Neuron (in vitro differentiated cells): ENCODE results near the gene NCAM1.

Source experiments
- H2AFZ ChIP-seq: one replicate; pipeline ENCODE4 v1.6.1; 2013; ENCODE audit warnings: low read depth, mild to moderate bottlenecking, inconsistent platforms, low read length, moderate library complexity
- H3K27me3 ChIP-seq: one replicate; pipeline ENCODE4 v1.6.1; 2013; ENCODE audit warnings: low read length; ENCODE audit not compliant: insufficient read depth
- H3K36me3 ChIP-seq: one replicate; pipeline ENCODE4 v1.6.1; 2013; ENCODE audit warnings: low read length; ENCODE audit not compliant: insufficient read depth
- H3K4me1 ChIP-seq: one replicate; pipeline ENCODE4 v1.6.1; 2013; ENCODE audit warnings: low read length; ENCODE audit not compliant: insufficient read depth
- H3K4me3 ChIP-seq: 2 replicates; pipeline ENCODE4 v1.5.1; 2013; ENCODE audit warnings: mild to moderate bottlenecking, low read length, moderate library complexity
- H3K9me3 ChIP-seq: one replicate; pipeline ENCODE4 v1.6.1; 2013; ENCODE audit warnings: low read length

Gene NCAM1

DNA sequence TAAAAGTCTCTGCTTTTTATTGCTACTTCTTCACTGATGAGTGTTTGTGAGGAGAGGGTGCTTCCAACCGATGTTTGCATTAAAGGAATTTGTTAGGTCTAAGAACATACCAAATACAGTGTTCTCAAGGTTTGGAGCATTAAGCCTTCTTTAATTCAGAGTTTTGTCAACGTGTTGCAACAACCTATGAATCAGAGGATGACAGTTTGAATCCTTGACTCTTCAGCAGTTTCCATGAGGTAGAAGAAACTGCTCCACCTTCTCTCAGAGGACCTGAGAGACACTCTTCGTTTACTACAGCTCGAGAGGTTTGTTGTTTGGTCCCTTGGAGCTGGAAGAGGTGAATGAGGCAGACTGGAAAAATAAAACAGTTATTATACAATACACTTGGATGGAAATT, 55.7 kb downstream of the NCAM1 start:
- no peak overlapping the region for H3K4me3 ChIP-seq
- no peaks in the 10 kb centered on the region for H3K9me3 ChIP-seq
- H3K4me1 ChIP-seq: no peaks in the 10 kb centered on the region
- H2AFZ ChIP-seq: no peak overlapping the region
- H3K27me3 ChIP-seq: no peaks in the 10 kb centered on the region
- H3K36me3 ChIP-seq: no peaks in the 10 kb centered on the region

DNA sequence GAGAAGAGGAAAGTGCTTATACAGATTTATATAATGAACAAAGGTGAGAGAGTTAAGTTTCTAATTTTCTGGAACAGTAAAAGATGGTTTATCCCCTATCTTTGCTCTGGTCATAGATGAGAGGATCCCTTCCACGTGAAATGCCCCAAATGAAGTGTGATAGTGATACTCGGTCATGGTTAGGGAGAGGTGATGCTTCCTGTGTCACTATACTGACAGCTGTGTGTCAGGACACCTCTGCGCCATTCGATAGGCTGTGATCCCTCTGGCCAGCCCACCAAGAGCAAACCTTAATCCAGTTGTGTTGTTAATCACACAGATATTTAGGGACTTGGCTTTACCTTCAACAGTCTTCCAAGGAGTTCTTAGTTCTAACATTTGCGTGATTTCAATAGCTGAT, 57.7 kb downstream of the NCAM1 start:
- Histone ChIP-seq H3K4me1 (no peaks in the 10 kb centered on the region), H3K4me3 (no peak overlapping the region)

DNA sequence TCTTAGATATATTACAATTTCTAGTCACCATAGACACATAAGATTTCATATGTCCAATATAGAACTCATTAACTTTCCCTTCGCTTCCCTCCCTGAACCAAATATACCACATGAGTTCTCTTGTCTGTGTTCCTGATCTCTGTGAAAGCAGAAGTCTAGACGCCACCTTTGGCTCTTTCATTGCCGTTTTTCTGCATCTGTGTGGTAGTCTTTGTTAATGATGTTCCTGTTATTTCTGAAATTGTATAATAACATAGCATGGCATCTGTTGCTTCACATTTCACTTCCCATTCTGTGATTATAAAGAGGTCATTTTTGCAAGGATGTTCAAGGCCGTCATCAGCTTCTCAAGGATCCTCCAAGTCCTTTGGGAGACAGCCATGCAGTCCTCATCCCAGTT, 58.5 kb downstream of the NCAM1 start:
- H3K27me3 ChIP-seq: no peaks in the 10 kb centered on the region
- no peaks in the 10 kb centered on the region for H3K9me3 ChIP-seq
- H3K4me1 ChIP-seq: no peaks in the 10 kb centered on the region
- no peaks in the 10 kb centered on the region for H3K36me3 ChIP-seq
- H2AFZ ChIP-seq: no peak overlapping the region
- no peak overlapping the region for H3K4me3 ChIP-seq

More for the DNA sequence above, 57.7 kb downstream of the NCAM1 start:
- Histone ChIP-seq H3K27me3 (no peaks in the 10 kb centered on the region), H3K36me3 (no peaks in the 10 kb centered on the region), H2AFZ (no peak overlapping the region), H3K9me3 (no peaks in the 10 kb centered on the region)

DNA sequence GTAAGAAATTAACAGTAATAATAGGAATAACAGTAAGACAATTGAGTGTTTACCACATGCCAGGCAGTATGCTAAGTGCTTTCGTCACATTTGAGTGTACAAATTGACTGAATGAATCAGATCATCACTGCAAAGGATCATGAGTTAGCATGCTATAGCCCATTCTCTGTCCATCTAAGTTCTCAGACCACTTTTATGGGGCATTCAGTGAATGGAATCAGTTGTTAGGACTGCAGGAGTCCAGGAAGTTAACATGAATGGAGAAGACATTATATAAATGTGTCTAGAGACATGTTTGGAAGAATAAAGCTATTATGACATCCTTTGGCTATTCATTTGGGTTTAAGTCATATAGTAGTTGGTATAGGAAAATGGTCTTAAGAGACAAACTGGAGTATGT, 59.9 kb downstream of the NCAM1 start:
- Histone ChIP-seq H2AFZ (no peak overlapping the region), H3K4me3 (no peak overlapping the region), H3K27me3 (no peaks in the 10 kb centered on the region), H3K9me3 (no peaks in the 10 kb centered on the region), H3K36me3 (no peaks in the 10 kb centered on the region), H3K4me1 (no peaks in the 10 kb centered on the region)

DNA sequence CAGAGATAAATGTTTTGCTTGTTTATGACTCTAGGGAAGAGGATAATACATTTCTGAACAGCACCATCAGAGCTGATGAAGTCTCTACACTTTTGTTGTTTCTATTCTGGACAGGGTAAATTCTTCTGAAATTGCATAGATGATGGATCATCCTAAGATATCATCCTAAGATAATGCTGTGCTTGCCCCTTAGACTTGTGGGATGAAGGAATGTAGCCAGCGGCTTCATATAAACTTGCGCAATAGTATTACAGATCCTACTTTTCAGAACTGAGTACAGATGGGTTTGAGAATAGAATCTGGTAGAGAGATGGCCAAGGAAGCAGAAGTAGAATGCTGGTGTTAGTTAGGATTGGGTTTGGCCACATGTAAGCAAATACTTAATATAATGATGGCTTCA, 61.0 kb downstream of the NCAM1 start:
- H2AFZ ChIP-seq: no peak overlapping the region
- no peaks in the 10 kb centered on the region for H3K4me1 ChIP-seq
- no peaks in the 10 kb centered on the region for H3K9me3 ChIP-seq
- no peaks in the 10 kb centered on the region for H3K36me3 ChIP-seq
- H3K4me3 ChIP-seq: no peak overlapping the region
- H3K27me3 ChIP-seq: no peaks in the 10 kb centered on the region

DNA sequence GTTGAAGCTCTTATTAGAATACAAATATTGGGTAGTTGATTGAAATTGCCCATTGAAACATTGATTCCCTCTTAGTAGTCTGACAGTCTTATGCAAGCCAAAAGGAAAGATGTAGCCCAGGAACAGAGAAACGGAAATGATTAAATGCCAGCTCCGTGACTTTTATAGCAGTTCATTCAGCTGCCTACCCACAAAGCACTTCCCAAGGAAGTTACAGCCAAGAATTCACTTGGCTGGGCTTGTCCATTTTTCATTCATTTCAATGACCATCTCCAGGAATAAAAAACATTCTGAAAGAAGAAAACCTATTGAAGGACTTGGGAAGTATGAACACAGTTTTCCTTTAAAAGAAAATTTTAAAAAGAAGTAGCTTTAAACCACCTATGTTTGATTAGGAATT, 62.0 kb downstream of the NCAM1 start:
- Histone ChIP-seq H3K27me3 (no peaks in the 10 kb centered on the region), H3K36me3 (no peaks in the 10 kb centered on the region), H2AFZ (no peak overlapping the region), H3K4me3 (no peak overlapping the region), H3K4me1 (no peaks in the 10 kb centered on the region), H3K9me3 (no peaks in the 10 kb centered on the region)

DNA sequence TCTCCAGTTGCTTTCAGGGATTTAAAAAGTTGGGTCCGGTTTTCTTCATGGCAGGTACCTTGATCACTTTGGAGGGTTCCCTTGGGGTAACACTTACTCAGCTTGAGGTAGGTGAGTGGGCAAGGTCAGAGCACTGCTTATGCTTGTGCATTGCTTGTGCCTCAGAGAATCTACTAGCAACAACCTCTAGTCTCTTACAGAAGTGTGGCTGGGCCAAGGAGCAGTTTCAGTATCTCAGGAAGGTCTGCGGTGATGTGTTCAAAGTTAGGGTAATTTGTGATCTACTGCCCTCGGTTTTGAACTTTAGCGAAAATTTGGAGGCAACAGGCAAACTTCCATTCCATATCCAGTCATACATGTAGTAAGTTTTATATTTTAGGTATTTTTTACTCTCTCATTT, 62.8 kb downstream of the NCAM1 start:
- Histone ChIP-seq H3K27me3 (no peaks in the 10 kb centered on the region), H2AFZ (no peak overlapping the region), H3K4me1 (no peaks in the 10 kb centered on the region), H3K4me3 (no peak overlapping the region), H3K9me3 (no peaks in the 10 kb centered on the region), H3K36me3 (no peaks in the 10 kb centered on the region)

DNA sequence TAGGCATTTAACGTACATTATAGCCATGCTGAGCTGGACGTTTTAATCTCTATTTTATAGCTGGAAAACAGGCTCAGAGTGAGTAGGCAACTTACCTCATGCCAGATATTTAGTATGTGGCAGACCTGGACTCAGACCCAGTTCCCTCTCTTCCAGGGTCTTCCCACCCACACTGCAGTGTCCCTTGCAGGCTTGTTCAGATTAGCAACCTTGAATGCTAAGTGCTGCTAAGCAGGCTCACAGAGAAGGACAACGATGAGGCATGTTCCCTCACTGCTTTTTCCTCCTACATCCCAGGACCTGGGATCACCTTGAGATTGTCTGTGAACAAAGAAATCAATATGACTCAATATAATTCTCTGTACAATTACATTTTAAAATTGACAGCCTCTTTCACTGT, 65.6 kb downstream of the NCAM1 start:
- H3K9me3 ChIP-seq: no peaks in the 10 kb centered on the region
- H2AFZ ChIP-seq: no peak overlapping the region
- H3K36me3 ChIP-seq: no peaks in the 10 kb centered on the region
- no peak overlapping the region for H3K4me3 ChIP-seq
- no peaks in the 10 kb centered on the region for H3K27me3 ChIP-seq
- H3K4me1 ChIP-seq: no peaks in the 10 kb centered on the region

DNA sequence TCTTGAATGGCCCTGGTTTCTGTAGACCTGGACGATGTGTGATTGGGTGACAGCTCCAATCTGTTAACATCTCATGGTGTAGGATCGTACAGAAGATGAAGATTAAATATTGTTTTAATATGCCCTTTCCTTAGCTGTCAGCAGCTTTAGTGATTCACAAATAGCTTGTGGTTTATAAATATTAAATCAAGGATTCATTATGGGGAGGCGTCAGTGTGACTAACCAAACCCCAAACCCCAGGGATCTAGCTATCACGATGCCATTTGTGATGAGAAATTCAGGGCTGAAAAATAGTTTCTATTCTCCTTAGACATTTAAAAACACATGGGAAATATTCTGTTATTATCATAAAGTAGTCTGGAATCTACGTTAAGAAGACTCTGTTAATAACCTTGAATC, 73.4 kb downstream of the NCAM1 start:
- Histone ChIP-seq H3K4me3 (no peak overlapping the region), H3K27me3 (no peaks in the 10 kb centered on the region), H3K36me3 (no peaks in the 10 kb centered on the region)

DNA sequence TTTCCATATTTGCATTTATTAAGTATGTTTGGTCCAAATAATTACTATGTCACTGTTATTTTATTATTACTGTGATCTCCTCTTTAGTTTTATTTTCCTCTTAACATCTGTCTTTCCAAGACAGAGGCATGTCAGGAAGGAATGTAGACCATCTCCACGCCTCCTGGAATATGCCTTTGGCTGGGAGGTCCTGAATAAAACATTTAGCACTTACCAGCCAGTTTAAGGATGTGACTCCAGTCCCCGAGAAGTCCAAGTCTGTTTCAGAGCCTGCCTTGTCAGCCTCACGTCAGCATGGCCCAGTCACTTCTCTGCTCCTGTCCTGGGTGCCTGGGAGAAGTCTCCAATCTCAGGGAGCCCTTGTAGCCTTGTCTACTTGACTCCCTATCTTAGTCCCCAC, 74.5 kb downstream of the NCAM1 start:
- no peaks in the 10 kb centered on the region for H3K4me1 ChIP-seq
- H3K4me3 ChIP-seq: no peak overlapping the region
- H3K9me3 ChIP-seq: no peaks in the 10 kb centered on the region
- H3K27me3 ChIP-seq: no peaks in the 10 kb centered on the region
- H2AFZ ChIP-seq: no peak overlapping the region
- no peaks in the 10 kb centered on the region for H3K36me3 ChIP-seq

More for the DNA sequence above, 73.4 kb downstream of the NCAM1 start:
- no peak overlapping the region for H2AFZ ChIP-seq
- H3K9me3 ChIP-seq: no peaks in the 10 kb centered on the region
- H3K4me1 ChIP-seq: no peaks in the 10 kb centered on the region

DNA sequence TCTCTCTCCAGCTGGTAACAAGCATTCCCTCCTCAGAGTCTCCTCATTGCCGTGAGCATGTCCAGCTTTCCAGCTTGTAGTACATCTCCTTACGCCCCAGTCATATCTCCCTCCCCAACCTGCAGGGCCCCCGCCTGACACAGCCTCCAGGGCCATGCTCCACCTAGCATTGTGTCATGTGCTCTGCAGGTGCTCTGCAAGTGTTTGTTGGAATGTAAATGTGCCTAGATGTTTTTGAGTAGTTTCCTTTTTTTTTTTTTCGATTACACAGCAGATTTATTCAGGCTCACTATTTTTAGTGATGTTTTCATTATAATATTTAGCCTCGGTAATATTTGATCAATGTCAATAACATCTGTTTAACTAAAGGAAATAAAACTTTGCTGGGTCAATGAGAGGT, 82.5 kb downstream of the NCAM1 start:
- Histone ChIP-seq H3K9me3 (no peaks in the 10 kb centered on the region), H3K27me3 (no peaks in the 10 kb centered on the region), H3K36me3 (no peaks in the 10 kb centered on the region), H3K4me3 (no peak overlapping the region), H3K4me1 (no peaks in the 10 kb centered on the region), H2AFZ (no peak overlapping the region)

DNA sequence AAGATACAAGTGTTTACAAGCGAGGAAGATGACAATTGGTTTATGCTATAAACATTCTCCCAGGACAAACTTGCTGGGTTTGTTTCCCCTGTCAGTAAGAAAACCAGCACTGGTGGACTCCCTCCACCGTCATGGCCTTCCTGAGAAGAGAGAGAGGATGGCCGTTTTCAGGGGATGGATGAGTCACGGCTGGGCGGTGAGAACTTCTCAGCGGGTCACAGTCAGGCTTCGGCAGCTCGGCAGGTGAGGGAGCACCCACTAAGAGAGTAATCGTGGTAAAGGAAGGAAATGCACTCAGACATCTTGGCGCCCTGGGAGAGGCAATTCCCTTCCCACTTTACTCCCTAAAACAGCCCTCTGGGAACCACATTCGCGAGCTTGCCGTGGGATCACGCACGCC, 83.9 kb downstream of the NCAM1 start:
- Histone ChIP-seq H2AFZ (no peak overlapping the region), H3K4me3 (no peak overlapping the region), H3K27me3 (no peaks in the 10 kb centered on the region), H3K36me3 (no peaks in the 10 kb centered on the region), H3K4me1 (no peaks in the 10 kb centered on the region), H3K9me3 (no peaks in the 10 kb centered on the region)

DNA sequence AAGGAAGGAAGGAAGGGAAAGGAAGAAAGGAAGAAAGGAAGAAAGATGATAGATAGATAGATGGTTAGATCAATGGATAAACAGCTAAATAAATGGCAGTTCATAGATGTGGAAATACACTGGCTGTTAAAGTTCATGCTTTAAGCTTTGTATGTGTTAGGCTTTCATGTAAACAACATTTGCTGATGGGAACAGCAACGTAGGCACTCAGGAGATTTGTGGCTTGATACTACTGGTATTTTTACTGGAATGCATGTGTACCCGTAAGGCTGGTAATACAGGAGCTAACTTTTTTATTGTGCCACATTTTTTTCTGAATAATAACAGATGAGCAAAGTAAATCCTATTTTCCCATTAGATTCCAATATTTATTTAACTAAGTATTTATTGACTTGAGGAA, 85.6 kb downstream of the NCAM1 start:
- H3K4me3 ChIP-seq: no peak overlapping the region
- no peaks in the 10 kb centered on the region for H3K36me3 ChIP-seq
- no peak overlapping the region for H2AFZ ChIP-seq
- no peaks in the 10 kb centered on the region for H3K4me1 ChIP-seq
- no peaks in the 10 kb centered on the region for H3K9me3 ChIP-seq
- H3K27me3 ChIP-seq: no peaks in the 10 kb centered on the region

DNA sequence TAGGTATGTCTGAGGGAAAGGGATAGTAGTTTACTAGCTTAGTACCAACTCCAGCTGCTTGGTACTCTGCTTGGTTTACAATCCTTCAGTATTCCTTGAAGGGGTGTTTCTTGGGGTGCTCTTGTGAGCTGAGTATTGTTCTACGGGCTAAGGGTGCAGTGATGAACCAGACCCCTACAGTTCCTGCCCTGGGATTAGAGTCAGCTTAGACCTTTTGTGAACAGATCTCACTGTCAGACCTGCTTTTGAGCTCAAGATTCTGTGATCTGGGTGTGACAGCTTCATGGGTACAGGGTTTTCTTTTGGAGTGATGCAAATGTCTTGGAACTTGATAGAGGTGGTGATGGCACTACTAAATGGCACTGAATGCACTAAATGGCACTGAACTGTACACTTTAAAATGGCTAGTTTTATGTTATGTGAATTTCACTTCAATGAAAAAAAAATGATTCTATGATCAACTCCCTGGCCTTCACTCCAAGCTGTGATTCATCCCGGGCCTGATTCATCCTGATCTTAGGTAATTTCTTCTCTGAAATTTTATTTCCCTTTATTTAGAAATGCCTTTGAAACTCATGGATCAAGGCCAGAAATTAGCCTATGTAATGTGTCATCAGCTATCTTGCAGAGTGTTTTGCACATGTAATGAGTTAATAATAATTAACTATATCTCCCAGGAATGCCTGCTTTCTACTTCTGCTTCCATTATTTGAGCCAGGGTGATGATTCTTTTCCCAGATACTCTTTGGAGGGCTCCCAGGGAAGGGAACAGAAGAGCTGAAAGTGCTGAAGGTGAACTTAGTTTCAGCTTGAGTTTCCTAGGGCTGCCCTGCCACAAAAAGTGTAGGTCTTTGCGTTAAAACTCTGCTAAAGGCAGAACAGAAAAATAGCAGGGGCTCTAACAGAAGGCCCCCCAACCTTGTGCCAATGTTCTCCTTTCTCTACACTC, 87.9 kb downstream of the NCAM1 start:
- no peak overlapping the region for H2AFZ ChIP-seq
- H3K36me3 ChIP-seq: no peaks in the 10 kb centered on the region
- no peak overlapping the region for H3K4me3 ChIP-seq
- H3K4me1 ChIP-seq: no peaks in the 10 kb centered on the region
- no peaks in the 10 kb centered on the region for H3K27me3 ChIP-seq
- H3K9me3 ChIP-seq: no peaks in the 10 kb centered on the region
